Neural progenitor cell (in vitro differentiated cells): ENCODE measurements around the gene GSG1L.

Experiments used
- EZH2 ChIP-seq: fragments of 200-600 bp; sonication (generic); IDR thresholded peaks from 2 replicates; pipeline ENCODE4 v1.6.1; 2017; ENCODE audit warnings: antibody characterized with exemption, mild to moderate bottlenecking, moderate library complexity
- TF ChIP-seq, protein P1 (sequence below): fragments of 200-600 bp; sonication (generic); IDR thresholded peaks from 2 replicates; pipeline ENCODE4 v1.5.1; 2017; ENCODE audit warnings: antibody characterized with exemption, mild to moderate bottlenecking

GRCh38 chr16:27950206-27950887 lies 113.2 kb downstream of the GSG1L start:
- TF ChIP-seq, protein P1, sequence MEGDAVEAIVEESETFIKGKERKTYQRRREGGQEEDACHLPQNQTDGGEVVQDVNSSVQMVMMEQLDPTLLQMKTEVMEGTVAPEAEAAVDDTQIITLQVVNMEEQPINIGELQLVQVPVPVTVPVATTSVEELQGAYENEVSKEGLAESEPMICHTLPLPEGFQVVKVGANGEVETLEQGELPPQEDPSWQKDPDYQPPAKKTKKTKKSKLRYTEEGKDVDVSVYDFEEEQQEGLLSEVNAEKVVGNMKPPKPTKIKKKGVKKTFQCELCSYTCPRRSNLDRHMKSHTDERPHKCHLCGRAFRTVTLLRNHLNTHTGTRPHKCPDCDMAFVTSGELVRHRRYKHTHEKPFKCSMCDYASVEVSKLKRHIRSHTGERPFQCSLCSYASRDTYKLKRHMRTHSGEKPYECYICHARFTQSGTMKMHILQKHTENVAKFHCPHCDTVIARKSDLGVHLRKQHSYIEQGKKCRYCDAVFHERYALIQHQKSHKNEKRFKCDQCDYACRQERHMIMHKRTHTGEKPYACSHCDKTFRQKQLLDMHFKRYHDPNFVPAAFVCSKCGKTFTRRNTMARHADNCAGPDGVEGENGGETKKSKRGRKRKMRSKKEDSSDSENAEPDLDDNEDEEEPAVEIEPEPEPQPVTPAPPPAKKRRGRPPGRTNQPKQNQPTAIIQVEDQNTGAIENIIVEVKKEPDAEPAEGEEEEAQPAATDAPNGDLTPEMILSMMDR, result no peak
- TF ChIP-seq EZH2, result no peak
